HT1080 (cell line): ENCODE results near the gene NRXN3. TPM values are rescaled to one million over a fixed set of nuclear protein-coding genes. Genes with fewer than 3 reads are reported as not detected.

Experiments used
- DNase-seq: peaks from one replicate; pipeline ENCODE4 v3.0.0-alpha.2; 2015; ENCODE audit warnings: low read depth
- total RNA-seq: library from RNA; depleted of rRNA; stranded (reverse); fragments of >200 nt; shearing (Covaris generic); gene quantifications from 2 replicates; pipeline ENCODE4 v1.2.3, GENCODE V29; 2014

Gene NRXN3
- total RNA-seq, 1 experiment from 2014 or later = 1.2 TPM

- no peak for DNase-seq
These were observed 461.4 kb downstream of the NRXN3 start for GRCh38 chr14:78631551-78631950.

GRCh38 chr14:78633752-78634151, 463.6 kb downstream of the NRXN3 start:
- no peak for DNase-seq

GRCh38 chr14:78637489-78637888, 467.3 kb downstream of the NRXN3 start:
- DNase-seq = no peak

- DNase-seq = no peak
These were observed 467.8 kb downstream of the NRXN3 start for GRCh38 chr14:78637908-78638475.

- DNase-seq = no peak
These were observed 468.8 kb downstream of the NRXN3 start for GRCh38 chr14:78638926-78639325.

GRCh38 chr14:78644824-78645559, 474.8 kb downstream of the NRXN3 start:
- DNase-seq = no peak

GRCh38 chr14:78652727-78653126, 482.6 kb downstream of the NRXN3 start:
- no peak for DNase-seq

- DNase-seq = no peak
These were observed 483.0 kb downstream of the NRXN3 start for GRCh38 chr14:78653173-78653572.

- no peak for DNase-seq
These were observed 487.3 kb downstream of the NRXN3 start for GRCh38 chr14:78657451-78657850.

- DNase-seq = no peak
These were observed 494.7 kb downstream of the NRXN3 start for GRCh38 chr14:78664841-78665240.

GRCh38 chr14:78666336-78667056, 496.3 kb downstream of the NRXN3 start:
- peak; percentile 1 for DNase-seq

GRCh38 chr14:78667141-78667540, 497.0 kb downstream of the NRXN3 start:
- DNase-seq = no peak

- no peak for DNase-seq
These were observed 503.7 kb downstream of the NRXN3 start for GRCh38 chr14:78673845-78674244.

GRCh38 chr14:78674820-78675219, 504.6 kb downstream of the NRXN3 start:
- no peak for DNase-seq

GRCh38 chr14:78683206-78683605, 513.0 kb downstream of the NRXN3 start:
- DNase-seq = no peak

- no peak for DNase-seq
These were observed 513.8 kb downstream of the NRXN3 start for GRCh38 chr14:78683981-78684380.

GRCh38 chr14:78688503-78688902, 518.3 kb downstream of the NRXN3 start:
- no peak for DNase-seq

- peak; percentile 2 for DNase-seq
These were observed 520.7 kb downstream of the NRXN3 start for GRCh38 chr14:78690836-78691235.

GRCh38 chr14:78697341-78697740, 527.2 kb downstream of the NRXN3 start:
- DNase-seq = peak; percentile 24

- no peak for DNase-seq
These were observed 528.8 kb downstream of the NRXN3 start for GRCh38 chr14:78698991-78699390.

GRCh38 chr14:78700236-78700635, 530.1 kb downstream of the NRXN3 start:
- no peak for DNase-seq

GRCh38 chr14:78701246-78701645, 531.1 kb downstream of the NRXN3 start:
- DNase-seq = no peak

- DNase-seq = no peak
These were observed 534.8 kb downstream of the NRXN3 start for GRCh38 chr14:78704965-78705364.
